C4-2B (cell line): Measurements from ENCODE around the gene PPP5C.

Experiments used
- ZFX ChIP-seq: fragments of 450-650 bp; IDR thresholded peaks from 2 replicates; pipeline ENCODE4 v1.6.1; 2017
- TF ChIP-seq, protein P1 (sequence below): fragments of 450-650 bp; conservative IDR thresholded peaks from 2 replicates; pipeline ENCODE4 v1.5.1; 2017; ENCODE audit warnings: mild to moderate bottlenecking

DNA sequence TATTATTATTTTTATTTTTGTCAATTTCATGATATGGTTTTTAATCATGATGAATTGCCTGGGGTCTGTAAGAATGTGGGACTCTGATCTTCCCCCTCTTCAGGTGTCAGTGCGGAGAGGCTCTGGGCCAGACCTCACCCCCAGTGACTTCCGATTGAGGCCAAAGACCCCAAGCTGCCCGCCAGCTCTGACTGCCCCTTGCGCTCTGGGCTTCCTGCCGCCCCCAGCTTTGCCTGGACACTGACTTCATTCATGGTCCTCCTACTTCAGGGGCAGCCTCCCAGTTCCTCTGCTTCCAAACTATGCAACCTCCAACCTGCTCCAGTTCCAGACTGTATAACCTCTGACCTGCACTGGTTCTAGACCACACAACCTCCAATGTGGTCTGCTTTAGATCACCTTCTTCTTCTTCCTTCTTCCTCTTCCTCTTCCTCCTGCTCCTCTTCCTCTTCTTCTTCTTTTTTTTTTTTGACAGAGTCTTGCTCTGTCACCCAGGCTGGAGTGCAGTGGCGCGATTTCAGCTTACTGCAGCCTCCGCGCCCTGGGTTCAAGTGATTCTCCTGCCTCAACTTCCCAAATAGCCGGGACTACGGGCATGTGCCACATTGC, 6.7 kb upstream of the PPP5C start:
- TF ChIP-seq, protein P1, sequence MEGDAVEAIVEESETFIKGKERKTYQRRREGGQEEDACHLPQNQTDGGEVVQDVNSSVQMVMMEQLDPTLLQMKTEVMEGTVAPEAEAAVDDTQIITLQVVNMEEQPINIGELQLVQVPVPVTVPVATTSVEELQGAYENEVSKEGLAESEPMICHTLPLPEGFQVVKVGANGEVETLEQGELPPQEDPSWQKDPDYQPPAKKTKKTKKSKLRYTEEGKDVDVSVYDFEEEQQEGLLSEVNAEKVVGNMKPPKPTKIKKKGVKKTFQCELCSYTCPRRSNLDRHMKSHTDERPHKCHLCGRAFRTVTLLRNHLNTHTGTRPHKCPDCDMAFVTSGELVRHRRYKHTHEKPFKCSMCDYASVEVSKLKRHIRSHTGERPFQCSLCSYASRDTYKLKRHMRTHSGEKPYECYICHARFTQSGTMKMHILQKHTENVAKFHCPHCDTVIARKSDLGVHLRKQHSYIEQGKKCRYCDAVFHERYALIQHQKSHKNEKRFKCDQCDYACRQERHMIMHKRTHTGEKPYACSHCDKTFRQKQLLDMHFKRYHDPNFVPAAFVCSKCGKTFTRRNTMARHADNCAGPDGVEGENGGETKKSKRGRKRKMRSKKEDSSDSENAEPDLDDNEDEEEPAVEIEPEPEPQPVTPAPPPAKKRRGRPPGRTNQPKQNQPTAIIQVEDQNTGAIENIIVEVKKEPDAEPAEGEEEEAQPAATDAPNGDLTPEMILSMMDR, result no peak
- TF ChIP-seq ZFX, result no peak
